DOHH2 (cell line): ENCODE measurements around the gene NLRP13.

Experiments used
- H3F3A ChIP-seq: fragments of 200-600 bp; sonication (generic), shearing (Covaris generic); 2 replicates; pipeline ENCODE4 v1.6.0; 2016; ENCODE audit warnings: antibody characterized with exemption, mild to moderate bottlenecking; ENCODE audit not compliant: control insufficient read depth, insufficient read depth
- H3K27ac ChIP-seq: fragments of 200-600 bp; sonication (generic); 2 replicates; pipeline ENCODE4 v1.5.1; 2014; ENCODE audit warnings: low read depth, mild to moderate bottlenecking, low read length, moderate library complexity
- H3K27me3 ChIP-seq: fragments of 200-600 bp; sonication (generic); 2 replicates; pipeline ENCODE4 v1.6.1; 2014; ENCODE audit warnings: mild to moderate bottlenecking, low read length, mixed read lengths; ENCODE audit not compliant: control insufficient read depth
- H3K36me3 ChIP-seq: fragments of 200-600 bp; sonication (generic); 2 replicates; pipeline ENCODE4 v1.6.1; 2014; ENCODE audit warnings: mild to moderate bottlenecking, low read length, moderate library complexity, mixed read lengths; ENCODE audit not compliant: control insufficient read depth
- H3K4me1 ChIP-seq: fragments of 200-600 bp; sonication (generic); 2 replicates; pipeline ENCODE4 v1.6.1; 2014; ENCODE audit warnings: mild to moderate bottlenecking, low read length, mixed read lengths; ENCODE audit not compliant: control insufficient read depth
- H3K4me2 ChIP-seq: fragments of 200-600 bp; sonication (generic); 2 replicates; pipeline ENCODE4 v1.6.0; 2014; ENCODE audit warnings: mild to moderate bottlenecking, low read length, moderate library complexity
- H3K4me3 ChIP-seq: fragments of 200-600 bp; sonication (generic); 2 replicates; pipeline ENCODE4 v1.5.1; 2014; ENCODE audit warnings: mild to moderate bottlenecking, low read length, mixed read lengths
- H3K79me2 ChIP-seq: fragments of 200-600 bp; sonication (generic); 2 replicates; pipeline ENCODE4 v1.6.1; 2014; ENCODE audit warnings: mild to moderate bottlenecking, low read length, mixed read lengths; ENCODE audit not compliant: control insufficient read depth
- H3K9me2 ChIP-seq: fragments of 200-600 bp; sonication (generic); replicated peaks from 2 replicates; pipeline ENCODE4 v1.6.1; 2014; ENCODE audit warnings: mild to moderate bottlenecking, low read length, mixed read lengths; ENCODE audit not compliant: control insufficient read depth
- H3K9me3 ChIP-seq: fragments of 200-600 bp; sonication (generic); 2 replicates; pipeline ENCODE4 v1.6.1; 2014; ENCODE audit warnings: antibody characterized with exemption, low read length, mixed read lengths; ENCODE audit not compliant: control insufficient read depth, insufficient read depth
- H4K20me1 ChIP-seq: fragments of 200-600 bp; sonication (generic); 2 replicates; pipeline ENCODE4 v1.6.0; 2014; ENCODE audit warnings: low read depth, mild to moderate bottlenecking, antibody characterized with exemption, low read length, moderate library complexity; ENCODE audit not compliant: control insufficient read depth, insufficient read depth
- CTCF ChIP-seq: fragments of 200-600 bp; sonication (generic); IDR thresholded peaks from one replicate; pipeline ENCODE4 v1.5.1; 2014; ENCODE audit warnings: antibody characterized with exemption, mild to moderate bottlenecking, low read depth, low read length; ENCODE audit not compliant: poor library complexity, severe bottlenecking
- EZH2phosphoT487 ChIP-seq: fragments of 200-600 bp; sonication (generic); IDR thresholded peaks from 2 replicates; pipeline ENCODE4 v1.6.1; 2017; ENCODE audit warnings: borderline replicate concordance, mild to moderate bottlenecking, antibody characterized with exemption, low read length, moderate library complexity, mixed read lengths

NLRP13 gene

GRCh38 chr19:55927991-55928390 lies 4.1 kb downstream of the NLRP13 start:
- Histone ChIP-seq H3K4me3 (no peak overlapping the region), H3K36me3 (no peaks in the 10 kb centered on the region), H3F3A (no peaks in the 10 kb centered on the region), H4K20me1 (no peaks in the 10 kb centered on the region), H3K4me2 (no peak overlapping the region), H3K4me1 (no peaks in the 10 kb centered on the region), H3K9me3 (peaks cover 7% of the 10 kb centered on the region), H3K27me3 (no peaks in the 10 kb centered on the region), H3K79me2 (no peaks in the 10 kb centered on the region), H3K27ac (no peak overlapping the region), H3K9me2 (no peaks in the 10 kb centered on the region)
- no peak for TF ChIP-seq EZH2phosphoT487
- TF ChIP-seq CTCF = no peak

- H3K4me1 ChIP-seq = no peaks in the 10 kb centered on the region
- H3K27ac ChIP-seq = no peak overlapping the region
- H3K79me2 ChIP-seq = no peaks in the 10 kb centered on the region
- H3K9me2 ChIP-seq = no peaks in the 10 kb centered on the region
- no peaks in the 10 kb centered on the region for H3K36me3 ChIP-seq
- H3K4me2 ChIP-seq = no peak overlapping the region
- H3K9me3 ChIP-seq = peaks cover 7% of the 10 kb centered on the region
- H4K20me1 ChIP-seq = no peaks in the 10 kb centered on the region
- no peak overlapping the region for H3K4me3 ChIP-seq
- H3F3A ChIP-seq = no peaks in the 10 kb centered on the region
- no peaks in the 10 kb centered on the region for H3K27me3 ChIP-seq
- no peak for TF ChIP-seq EZH2phosphoT487
- no peak for TF ChIP-seq CTCF
Measured at GRCh38 chr19:55923556-55923955, 8.6 kb downstream of the NLRP13 start.

- no peaks in the 10 kb centered on the region for H4K20me1 ChIP-seq
- no peak overlapping the region for H3K27ac ChIP-seq
- H3K27me3 ChIP-seq = 0 out of 2 replicates have a peak, but pooled peaks cover 4% of the 10 kb centered on the region
- no peaks in the 10 kb centered on the region for H3K9me2 ChIP-seq
- H3K9me3 ChIP-seq = no peaks in the 10 kb centered on the region
- H3F3A ChIP-seq = no peaks in the 10 kb centered on the region
- no peak overlapping the region for H3K4me3 ChIP-seq
- no peak overlapping the region for H3K4me2 ChIP-seq
- no peaks in the 10 kb centered on the region for H3K36me3 ChIP-seq
- no peak for TF ChIP-seq EZH2phosphoT487
- peak; percentile 69 for TF ChIP-seq CTCF
- no peaks in the 10 kb centered on the region for H3K79me2 ChIP-seq
- no peaks in the 10 kb centered on the region for H3K4me1 ChIP-seq
Measured at GRCh38 chr19:55913643-55914268, 18.4 kb downstream of the NLRP13 start.
